EL (cell line): ENCODE measurements around the gene NKX3-2.
"Not testable (repeated sequence)": the region's sequence is repeated elsewhere in the genome, so short reads cannot be mapped to it uniquely, and the experiment has no call there.

Source experiments
- DNase-seq: peaks from one replicate; pipeline ENCODE4 v3.0.0-alpha.2; 2016

NKX3-2 gene

DNA sequence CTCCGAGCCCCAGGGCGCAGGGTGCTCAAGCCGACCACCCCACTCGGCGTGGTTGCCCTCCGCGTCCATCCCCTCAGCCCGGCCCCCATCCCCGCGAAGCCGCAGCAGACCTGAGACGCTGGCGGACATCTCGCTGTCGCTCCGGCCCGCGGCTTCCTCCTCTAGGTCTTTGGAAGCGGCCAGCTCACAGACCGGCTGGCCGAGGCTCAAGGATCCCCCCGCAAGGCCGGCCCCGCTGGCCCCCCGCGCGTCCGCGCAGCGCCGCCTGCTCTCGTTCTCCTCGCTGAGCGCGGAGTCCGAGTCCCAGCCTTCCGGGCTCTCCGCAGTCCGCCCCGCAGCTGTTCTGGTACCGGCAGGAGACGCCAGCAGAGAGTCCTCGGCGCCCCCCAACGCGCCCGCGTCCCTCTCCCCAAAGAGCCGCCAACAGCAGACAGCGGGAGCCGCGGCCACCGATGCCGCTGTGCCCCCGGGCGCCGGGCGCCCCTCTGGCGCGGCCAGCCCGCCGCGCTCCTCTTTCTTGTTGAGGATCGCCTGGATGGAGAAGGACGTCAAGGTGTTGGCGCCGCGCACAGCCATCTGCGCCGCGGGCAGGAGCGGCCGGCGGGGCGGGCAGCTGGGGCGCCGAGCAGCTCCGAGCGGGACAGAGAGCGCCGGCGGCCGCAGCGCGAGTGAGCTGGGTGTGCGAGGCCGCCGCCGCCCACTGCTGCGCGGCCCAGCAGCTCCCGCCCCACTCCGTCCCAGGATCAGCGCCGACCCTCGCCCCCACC lies at the start of gene NKX3-2:
Gene NKX3-2 (minus strand): TSS at position 670 of the 767 bp plus-strand sequence. CDS start 94 bp downstream, at position 576.
- DNase-seq = peak; percentile 33

DNA sequence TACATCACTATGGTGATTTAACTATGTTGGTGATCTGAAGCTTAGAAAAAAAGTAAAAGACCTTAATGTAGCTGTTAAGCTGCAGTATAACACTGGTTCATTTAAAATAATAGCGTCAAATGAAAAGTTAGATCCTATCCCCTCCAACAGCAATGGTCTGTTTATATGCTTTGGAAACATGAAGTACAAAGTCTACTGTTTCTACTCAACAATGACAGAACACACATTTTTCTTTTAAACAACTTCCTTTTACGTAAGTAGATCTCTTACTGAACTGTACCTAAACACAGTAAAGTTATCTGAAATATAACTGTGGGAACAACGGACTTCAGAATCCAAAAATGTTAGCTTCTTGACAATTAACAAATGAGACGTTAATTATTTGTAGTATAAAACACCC lies 47.9 kb upstream of the NKX3-2 start:
- no peak for DNase-seq

DNA sequence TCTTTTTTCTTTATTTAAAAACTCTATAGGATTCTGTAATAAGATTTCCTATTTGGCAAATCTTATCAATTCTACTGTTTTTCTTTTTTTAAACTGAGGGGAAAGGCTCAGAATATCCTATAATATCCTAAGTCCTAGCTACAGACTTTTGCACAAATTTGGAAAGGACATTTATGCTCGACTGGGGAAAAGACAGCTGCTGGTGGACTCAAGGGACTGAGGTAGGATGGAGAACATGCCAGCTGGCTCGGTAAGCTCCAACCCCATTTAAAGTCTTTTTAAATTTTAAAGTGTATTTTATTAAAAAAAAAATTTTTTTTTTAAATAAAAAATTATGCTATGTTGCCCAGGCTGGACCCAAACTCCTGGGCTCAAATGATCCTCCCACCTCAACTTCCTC lies 46.5 kb upstream of the NKX3-2 start:
- DNase-seq = no peak

DNA sequence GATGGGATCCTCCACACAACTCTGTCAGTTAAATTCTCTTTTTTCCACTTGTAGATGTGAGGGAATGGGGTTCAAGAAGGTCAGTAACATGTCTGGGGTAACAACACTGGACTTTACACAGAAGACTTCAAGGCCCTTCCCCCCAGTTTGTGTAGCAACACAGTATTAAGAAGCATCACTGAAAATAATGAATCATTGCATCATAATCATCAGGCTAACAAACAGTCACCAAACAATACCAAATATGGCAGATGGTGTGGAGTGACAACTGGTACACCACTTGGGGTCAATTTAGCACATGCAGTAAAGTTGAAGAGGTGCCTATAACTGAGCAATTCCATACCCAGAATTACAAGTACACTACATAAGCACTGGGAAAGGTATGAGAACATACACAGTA lies 44.6 kb upstream of the NKX3-2 start:
- no peak for DNase-seq

DNA sequence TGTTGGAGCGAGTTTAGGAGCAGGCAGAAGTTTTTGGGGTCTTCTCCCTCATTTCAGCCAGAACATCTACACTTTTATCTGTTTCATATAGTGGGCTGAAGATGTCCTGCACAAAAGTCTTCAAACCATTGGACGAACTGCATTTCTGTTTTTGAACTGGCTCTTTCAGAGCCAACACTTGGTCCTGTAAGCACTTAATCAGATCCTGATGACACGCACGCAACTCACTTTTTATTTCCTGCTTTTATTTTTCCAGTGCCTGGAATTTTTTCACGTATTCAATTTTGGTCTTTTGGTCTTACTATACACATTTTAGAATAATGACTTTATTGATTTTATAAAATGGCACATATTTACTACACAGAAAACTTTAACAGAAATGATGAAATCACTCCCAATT lies 40.2 kb upstream of the NKX3-2 start:
- DNase-seq = no peak

DNA sequence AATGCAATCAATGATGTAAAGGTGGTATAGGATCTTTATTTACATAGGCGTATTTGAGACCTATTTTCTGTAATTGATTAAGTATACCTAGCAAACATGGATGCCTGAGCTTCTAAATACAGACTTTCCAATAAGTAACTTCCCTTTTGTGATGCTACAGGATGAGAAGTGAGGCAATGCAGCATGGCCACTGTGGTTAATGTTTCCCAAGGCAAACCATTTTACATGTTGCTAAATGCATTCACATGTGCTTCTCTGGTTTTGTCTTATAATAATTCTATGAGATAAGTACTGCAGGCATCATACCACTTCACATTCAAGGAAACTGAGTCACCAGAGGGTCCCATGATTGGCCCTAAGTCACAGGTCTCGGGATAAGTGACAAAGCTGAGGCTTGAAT lies 35.7 kb upstream of the NKX3-2 start:
- no peak for DNase-seq

DNA sequence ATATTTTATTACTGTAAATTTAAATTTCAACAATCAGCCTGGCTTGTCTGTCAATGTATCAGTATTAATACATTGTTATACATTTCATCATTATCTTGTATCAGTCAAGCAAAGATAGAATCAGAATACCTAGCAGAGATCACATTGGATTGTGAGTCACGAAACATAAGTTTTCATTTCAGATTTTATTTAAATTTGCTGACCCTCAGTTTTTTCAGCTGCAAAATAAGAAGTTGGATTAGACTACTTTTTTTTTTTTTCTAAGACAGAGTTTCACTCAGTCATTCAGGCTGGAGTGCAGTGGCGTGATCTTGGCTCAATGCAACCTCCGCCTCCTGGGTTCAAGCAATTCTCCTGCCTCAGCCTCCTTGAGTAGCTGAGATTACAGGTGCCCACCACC lies 33.4 kb upstream of the NKX3-2 start:
- no peak for DNase-seq

DNA sequence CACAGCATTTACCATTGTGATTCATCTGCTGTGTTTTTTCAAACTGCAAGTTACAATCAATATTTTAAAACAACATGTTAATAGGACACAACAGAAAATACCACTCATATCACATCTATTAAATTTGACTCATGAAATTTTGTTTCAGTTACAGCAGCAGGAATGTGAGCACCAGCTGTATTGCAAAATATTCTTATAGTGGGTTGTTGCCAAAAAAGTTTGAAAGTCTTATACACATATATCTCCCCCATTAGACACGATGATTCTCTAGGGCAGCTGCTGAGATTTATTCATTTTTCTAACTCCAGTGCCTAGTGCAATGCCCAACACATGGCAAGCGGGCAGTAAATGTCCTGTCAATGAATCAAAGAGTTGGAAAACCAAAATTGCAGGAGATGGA lies 26.6 kb upstream of the NKX3-2 start:
- DNase-seq = no peak

DNA sequence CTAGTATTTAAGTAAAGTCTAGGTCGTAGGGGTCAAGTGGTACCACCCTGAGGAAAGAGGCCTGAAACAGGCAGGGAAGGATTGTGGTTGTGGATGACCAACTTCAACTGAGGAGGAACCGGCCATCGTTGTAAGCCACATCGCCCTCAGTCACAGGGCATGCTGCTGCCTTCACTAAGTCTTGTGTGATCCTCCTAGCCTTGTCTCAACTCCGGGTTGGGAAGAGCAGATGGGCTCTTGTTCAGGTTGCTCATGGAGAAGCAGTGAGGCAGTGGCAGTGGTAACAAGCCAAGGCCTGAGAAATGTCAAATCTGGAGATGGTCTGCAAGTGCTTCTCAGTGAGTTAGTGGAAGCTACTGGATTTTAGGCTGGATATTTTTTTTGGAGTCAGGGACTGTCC lies 22.8 kb upstream of the NKX3-2 start:
- no peak for DNase-seq

DNA sequence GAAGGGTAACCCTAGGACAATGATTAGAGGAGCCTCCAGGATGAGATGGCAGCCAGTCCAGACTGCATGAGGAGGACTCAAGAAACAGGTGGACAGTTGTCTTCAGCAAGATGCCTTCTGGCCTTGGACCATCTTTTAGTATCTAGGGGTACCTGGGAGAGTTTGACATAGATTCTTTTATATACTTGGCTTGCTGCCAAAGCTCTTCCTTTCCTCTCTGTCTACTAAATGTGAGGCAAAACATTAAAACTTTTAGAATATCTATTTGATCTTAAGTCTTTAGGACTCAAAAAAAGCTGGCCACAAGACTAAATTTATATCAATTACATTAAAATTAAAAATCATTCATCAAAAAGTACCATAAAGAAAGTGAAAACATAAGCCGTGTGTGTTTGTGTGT lies 18.6 kb upstream of the NKX3-2 start:
- DNase-seq = no peak

DNA sequence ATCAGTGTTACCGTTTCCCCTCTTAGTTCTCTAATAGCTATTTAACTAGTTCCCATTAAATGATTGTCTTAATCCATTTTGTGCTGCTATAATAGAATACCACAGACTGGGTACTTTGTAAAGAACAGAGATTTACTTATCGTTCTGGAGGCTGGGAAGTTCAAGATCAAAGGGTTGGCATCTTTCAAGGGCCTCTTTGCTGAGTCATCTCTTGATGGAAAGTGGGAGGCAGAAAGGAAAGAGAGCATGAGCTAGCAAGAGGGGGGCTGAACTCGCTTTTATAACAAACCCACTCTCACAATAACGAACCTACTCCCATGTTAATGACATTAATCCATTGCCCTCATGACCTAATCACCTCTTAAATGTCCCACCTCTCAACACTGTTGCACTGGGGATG lies 17.4 kb upstream of the NKX3-2 start:
- no peak for DNase-seq

DNA sequence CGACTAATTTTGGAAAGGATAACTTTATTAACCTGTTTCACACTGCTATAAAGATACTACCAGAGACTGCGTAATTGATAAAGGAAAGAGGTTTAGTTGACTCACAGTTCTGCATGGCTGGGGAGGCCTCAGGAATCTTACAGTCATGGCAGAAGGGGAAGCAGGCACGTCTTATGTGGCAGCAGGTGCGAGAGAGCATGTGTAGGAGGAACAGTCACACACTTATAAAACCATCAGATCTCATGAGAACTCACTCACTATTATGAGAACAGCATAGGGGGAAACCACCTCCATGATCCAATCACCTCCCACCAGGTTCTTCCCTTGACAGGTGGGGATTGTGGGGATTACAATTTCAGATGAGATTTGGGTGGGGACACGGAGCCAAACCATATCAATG lies 15.8 kb upstream of the NKX3-2 start:
- not testable (repeated sequence) for DNase-seq

DNA sequence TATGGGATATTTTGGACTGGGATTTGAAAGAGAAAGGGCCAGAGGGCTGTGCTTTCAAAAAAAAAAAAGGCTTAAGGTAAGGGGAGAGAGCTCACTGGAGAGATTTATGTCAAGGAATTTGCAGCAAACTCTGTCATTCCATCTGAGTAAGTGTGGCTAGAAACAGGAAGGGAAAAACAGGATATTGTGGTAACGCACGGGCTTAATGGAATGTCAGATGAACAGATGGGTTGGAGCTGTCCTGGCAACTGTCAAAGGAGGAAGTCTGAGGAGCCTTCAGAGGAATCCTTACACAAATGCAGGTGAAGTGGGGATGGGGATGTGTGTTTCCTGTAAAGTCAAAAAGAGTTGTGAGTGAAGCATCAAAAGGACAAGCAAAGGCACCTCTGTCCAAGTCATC lies 15.1 kb upstream of the NKX3-2 start:
- DNase-seq = peak; percentile 90

DNA sequence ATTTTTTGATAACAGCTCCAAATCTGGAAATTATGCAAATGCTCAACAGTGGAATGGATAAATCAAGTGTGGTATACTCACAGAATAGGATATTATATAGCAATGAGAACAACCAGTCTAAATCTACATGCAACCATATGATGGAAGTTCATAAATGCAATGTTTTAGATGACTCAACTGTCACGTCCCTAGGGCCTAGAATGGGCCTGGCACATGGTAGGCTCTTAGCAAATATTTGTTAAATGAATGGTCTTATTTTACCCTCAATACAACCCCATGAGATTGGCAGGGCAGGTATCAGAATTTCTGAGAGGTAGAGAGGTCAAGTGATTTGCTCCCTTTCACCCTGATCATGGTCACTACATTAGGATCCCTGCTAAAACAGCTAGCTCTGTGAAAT lies 14.6 kb upstream of the NKX3-2 start:
- DNase-seq = peak; percentile 53

DNA sequence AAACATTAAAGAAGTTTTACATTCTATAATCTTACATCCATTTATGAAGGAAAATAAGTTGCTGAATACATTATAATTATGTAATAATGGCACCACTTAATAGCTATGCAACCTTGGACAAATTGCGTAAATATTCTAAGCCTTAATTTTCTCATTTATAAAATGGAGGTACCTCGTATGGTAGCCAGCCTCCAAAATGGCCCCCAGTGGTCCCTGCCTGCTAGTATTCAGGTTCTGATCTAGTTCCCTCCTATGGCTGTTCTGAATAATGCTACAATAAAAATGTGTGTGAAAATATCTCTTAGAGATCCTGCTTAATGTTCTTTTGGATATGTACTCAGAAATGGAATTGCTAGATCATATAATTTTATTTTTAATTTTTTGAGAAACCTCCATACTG lies 11.0 kb upstream of the NKX3-2 start:
- DNase-seq = no peak

DNA sequence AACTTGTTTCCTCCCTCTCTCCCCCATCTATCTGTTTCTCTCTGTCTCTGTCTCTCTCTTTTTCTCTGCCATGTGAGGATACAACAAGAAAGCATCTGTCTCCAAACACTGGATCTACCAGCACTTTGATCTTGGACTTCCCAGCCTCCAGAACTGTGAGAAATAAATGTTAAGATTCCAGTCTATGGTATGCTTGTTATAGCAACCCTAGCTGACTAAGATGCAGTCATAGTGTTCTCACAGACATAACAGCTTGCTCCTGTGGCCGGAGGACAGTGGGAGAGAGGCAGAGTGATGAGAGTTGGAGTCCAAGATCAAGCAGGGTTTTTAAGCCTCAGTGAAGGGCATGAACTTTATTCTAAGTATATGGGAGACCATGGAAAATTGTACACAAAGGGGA lies 8.8 kb upstream of the NKX3-2 start:
- DNase-seq = no peak

DNA sequence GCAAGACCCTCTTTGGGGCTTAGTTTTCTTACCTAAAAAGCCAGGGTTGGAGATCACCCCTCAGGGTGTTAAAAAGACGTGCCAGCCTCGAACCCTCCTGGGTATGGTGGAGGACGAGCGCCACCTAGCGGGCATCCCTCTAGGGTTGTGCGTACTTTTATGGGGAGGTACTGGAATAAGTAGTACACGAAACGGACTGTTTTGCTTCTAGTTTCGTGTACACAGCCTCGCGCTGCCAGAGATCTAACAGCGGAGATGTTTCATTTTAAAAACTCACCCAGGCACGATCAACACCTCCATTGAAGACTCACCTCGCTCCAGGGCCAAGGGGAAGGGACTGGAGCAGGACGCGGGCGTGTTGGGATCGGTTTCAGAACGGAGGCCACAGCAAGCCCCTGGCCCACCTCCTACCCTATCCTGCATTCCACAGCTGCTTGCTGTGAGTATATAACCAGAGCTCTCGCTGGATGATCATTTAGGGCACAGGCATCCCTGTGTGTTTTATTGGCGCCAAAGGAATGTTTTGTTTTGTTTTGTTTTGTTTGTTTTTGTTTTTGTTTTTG lies 4.8 kb upstream of the NKX3-2 start:
- peak; percentile 78 for DNase-seq

DNA sequence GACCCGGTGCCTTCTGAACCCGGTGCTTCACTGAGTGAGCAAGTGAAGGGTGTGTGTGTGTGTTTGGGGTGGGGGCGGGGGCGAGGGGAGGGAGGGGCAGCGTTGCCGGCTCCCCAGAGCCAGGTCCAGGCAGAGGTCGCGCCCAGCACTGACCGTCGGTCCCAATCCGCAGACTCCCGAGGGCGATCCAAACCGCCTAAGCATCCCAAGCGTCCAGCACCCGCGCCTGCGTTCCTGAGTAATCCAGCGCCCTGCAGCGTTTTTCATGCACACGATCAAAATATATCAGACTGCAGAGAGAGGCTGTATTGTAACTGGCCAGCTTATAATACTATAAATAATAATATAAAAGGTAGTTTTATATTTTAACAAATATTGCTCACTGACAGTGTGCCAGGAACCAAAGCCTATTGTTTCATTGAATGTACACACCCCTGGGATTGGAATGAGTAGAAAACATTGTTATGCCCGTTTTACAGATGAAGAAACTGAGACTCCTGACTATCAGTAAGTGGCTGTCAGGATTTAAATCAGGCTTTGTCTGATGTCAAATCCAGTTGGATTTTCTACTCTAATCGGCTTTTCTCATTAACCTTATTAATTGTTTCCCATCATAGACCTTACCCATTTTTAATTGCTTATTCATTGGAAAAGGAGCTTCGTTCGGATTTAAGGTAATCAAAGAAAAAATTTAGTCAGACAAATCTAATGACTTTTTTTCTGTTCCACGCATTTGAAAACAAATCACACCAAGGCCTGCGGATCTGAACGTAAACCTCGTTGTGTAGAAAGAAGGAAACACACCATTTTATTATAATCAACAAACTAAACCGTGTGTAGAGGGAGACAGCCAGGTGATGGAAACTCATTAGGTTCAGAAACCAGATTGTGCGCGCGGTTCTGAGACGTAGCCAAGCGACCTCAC lies 4.0 kb upstream of the NKX3-2 start:
- DNase-seq = peak; percentile 27

DNA sequence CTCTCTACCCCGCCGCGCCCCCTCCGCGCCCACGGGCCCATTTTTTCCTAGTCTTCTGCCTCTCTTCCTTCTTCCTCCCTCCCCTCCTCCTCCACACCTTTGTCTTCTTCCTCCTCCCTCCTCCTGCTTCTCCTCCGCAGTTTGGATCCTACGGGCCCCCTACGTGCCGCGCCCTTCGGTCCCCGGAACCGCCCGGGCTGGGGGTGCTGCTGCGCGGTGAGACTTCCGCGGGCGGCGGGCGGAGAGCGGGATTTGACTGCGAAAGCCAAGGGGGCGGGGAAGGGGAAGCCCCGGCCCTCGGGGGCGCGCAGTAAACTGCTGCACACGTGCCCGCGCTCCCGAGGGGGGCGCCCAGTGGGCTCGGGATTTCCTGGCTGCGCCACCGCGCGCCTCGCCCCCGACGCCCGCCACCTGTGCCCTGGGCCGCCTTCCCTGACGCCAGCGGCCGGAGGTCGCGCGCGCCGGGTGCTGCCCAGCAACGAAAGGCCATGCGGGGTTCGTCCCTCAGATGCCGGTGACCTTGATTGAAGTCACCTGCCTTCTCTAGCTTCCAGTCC lies 3.3 kb upstream of the NKX3-2 start:
- no peak for DNase-seq

DNA sequence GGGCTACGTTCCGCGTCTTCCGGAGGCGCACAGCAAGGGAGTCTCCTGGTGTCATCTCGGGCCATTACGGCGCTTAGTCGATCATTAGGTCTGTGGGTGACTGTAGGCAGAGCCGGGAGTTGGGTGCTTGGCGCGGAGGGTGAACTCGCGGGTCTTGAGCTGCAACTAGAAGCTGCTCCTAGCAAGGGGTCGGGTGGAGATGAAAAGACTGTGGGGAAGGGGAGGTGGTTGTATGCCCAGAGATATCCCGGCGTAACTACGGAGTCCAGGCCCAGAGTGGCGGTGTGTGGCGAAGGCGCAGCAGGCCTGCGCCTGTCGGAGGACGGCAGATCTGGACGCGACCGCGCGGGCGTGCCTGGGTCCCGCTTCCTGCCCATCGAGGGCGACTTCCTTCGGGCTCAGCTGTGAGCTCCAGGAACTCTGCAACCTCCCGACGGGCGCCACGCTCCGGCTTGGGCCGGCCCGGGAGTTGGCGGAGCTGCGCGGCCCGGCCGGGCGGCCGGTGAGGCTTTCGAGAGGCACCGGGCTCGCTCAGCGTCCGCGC lies 2.7 kb upstream of the NKX3-2 start:
- no peak for DNase-seq

DNA sequence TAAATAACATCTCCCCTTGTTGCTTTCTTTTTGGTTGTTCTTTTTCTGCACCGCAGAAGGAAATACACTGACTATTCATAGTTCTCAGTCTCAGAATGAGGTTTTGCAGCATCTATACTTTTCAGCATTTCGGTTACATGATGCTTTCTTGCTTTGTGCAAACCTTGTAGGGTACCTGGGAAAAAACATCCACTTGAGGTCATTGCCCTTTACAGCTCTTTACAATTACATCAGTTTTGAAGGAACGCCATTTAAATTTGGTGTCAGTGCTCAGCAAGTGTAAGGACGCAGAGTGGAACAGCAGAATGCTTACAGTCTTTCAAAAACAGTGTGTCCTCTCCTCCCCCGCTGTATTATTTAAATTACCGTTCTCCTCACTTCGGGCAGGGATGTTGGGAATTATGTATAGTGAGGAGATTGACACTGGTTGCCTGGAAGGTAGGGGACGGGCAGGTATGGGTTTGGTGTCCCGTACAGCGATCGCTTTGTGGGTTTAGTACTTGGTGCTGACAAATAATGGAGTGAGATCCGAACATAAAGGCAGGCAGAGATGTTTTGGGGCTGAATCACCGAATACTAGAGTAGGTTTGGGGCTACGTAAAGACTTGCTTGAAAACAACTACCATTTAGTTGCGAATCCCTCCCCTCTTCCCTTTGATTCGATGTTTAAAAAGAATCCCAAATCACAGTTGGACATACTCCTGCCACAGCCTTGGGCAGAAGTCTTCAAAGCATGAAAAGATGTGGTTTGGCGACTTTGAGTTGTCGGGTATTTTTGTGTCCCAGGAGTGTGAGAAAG lies 2.0 kb upstream of the NKX3-2 start:
- DNase-seq = no peak

DNA sequence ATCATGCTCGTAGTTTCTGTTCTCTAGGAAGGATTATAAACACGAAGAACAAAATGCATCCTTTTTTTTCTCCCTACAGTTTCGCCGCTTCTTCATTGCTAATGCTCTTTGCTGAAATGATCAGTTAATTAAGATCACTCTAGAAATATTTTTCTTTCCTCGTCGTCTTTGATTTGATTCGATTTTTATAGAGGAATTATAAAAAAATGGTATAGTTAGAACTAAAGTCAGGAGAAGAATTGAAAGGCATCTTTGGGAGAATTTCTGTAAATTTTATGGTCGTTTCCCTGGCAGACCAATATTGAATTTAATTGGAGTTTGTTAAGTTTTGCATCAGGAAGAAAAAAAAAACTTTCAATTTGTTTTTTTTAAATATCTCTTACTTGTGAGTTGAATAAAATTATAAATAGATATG lies 1.1 kb upstream of the NKX3-2 start:
- no peak for DNase-seq
